ENCODE measurements around the gene PRPF6.

- no peak for TF ChIP-seq CSDC2 (CRISPR knock-in tag; IDR thresholded peaks at IDR 0.05)
- TF ChIP-seq ESRRG (CRISPR knock-in tag; IDR thresholded peaks at IDR 0.05) = no peak
- no peak for TF ChIP-seq TSHZ2 (CRISPR knock-in tag; IDR thresholded peaks at IDR 0.05)
- TF ChIP-seq ZFP3 (CRISPR knock-in tag; IDR thresholded peaks at IDR 0.05) = no peak
- TF ChIP-seq RARB (CRISPR knock-in tag; IDR thresholded peaks at IDR 0.05) = no peak
- TF ChIP-seq CSRNP3 (CRISPR knock-in tag; IDR thresholded peaks at IDR 0.05) = no peak
- no peak for TF ChIP-seq ZNF8 (CRISPR knock-in tag; IDR thresholded peaks at IDR 0.05)
Measured at GRCh38 chr20:63946986-63947637, 33.8 kb upstream of the PRPF6 start.

Data from SK-N-SH treated with all-trans-retinoic acid at 6 μM for 48 hours (cell line).